ENCODE data around the gene UNC79. TPM values are rescaled to one million over a fixed set of nuclear protein-coding genes. Genes with fewer than 3 reads are reported as not detected.

Gene UNC79
- total RNA-seq, 1 donor from 2014 or later, result 0.50 TPM

- no peak for DNase-seq (ENCODE audit: low read depth)
Observed at GRCh38 chr14:93657875-93658274, 227.1 kb downstream of the UNC79 start.

DNA sequence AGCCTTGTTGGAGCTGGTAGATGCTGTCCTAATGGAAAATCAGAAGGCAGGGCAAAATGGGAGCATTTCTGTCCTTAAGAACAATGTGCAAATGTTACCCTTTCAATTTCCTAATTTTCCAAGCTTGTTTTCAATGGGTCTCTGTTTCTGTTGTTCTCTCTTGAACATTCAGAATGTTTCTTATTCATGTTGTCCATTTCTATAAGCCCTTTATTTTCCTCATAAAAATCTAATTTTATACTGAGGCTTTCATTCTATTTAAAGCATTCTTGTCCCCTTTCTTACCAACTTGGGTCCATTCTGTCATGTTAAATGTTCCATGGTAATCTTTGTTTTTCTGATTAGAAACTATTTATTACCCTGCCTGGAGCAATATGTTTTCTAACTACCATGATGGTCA lies 232.6 kb downstream of the UNC79 start:
- DNase-seq (ENCODE audit: low read depth), result no peak

DNA sequence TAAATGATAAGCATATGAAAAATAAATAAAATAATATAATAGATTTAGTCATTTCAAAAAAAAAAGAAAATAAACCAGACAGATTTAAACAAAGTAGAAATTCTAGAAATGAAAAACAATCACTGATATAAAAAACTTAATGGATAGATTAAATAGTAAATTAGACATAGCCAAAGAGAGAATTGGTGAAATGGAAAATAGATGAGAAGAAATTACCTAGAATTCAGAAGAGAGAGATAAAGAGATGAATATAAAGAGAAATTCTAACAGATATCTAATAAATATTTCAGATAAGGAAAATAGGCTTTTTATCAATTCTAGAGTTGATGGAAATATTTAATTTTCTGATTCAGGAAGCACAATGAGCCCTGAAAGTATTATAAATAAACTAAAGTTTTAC lies 234.4 kb downstream of the UNC79 start:
- DNase-seq (ENCODE audit: low read depth), result no peak

DNA sequence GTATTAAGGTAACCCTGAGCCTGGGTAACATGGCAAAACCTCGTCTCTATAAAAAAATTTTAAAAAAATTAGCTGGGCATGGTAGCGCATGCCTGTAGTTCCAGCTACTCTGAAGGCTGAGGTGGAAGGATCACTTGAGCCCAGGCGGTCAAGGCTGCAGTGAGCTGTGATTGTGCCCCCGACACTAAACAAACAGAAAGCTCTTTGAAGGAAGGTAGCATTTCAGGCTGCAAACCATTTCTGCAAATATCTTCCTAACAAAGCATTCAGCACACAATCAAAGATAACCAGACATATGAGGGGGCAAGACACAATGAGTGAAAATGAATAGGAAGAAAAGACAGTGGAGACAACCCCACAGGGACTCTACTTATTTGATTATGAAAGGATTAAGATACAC lies 238.9 kb downstream of the UNC79 start:
- no peak for DNase-seq (ENCODE audit: low read depth)

- no peak for DNase-seq (ENCODE audit: low read depth)
Observed at GRCh38 chr14:93674343-93674742, 243.6 kb downstream of the UNC79 start.

- DNase-seq (ENCODE audit: low read depth), result no peak
Observed at GRCh38 chr14:93675651-93676050, 244.9 kb downstream of the UNC79 start.

GRCh38 chr14:93676416-93676958 lies 245.7 kb downstream of the UNC79 start:
- DNase-seq (ENCODE audit: low read depth), result peak; percentile 38

- DNase-seq (ENCODE audit: low read depth), result no peak
Observed at GRCh38 chr14:93682459-93682858, 251.7 kb downstream of the UNC79 start.

GRCh38 chr14:93683226-93683625 lies 252.5 kb downstream of the UNC79 start:
- DNase-seq (ENCODE audit: low read depth), result no peak

GRCh38 chr14:93685121-93685895 lies 254.6 kb downstream of the UNC79 start:
- no peak for DNase-seq (ENCODE audit: low read depth)

- DNase-seq (ENCODE audit: low read depth), result no peak
Observed at GRCh38 chr14:93686268-93686667, 255.5 kb downstream of the UNC79 start.

- DNase-seq (ENCODE audit: low read depth), result no peak
Observed at GRCh38 chr14:93688239-93688666, 257.5 kb downstream of the UNC79 start.

DNA sequence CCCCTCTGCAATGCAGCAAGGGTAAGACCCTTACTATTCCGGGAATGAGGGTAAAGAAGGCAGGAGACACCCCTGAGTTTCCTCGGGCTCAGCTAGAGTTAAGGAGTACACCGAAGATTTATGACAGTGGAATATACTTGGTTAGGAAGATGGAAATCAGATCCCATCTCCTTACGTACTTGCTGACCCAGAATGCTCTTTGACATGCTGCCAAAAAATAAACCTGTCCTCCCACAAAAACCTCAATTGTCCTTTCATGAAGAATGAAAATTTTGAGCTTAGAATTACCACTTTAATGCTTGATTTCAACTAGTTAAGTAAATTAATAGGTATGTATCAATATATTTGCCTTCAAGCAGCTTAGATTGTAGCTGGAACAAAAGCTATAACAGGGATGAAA lies 258.1 kb downstream of the UNC79 start:
- no peak for DNase-seq (ENCODE audit: low read depth)

DNA sequence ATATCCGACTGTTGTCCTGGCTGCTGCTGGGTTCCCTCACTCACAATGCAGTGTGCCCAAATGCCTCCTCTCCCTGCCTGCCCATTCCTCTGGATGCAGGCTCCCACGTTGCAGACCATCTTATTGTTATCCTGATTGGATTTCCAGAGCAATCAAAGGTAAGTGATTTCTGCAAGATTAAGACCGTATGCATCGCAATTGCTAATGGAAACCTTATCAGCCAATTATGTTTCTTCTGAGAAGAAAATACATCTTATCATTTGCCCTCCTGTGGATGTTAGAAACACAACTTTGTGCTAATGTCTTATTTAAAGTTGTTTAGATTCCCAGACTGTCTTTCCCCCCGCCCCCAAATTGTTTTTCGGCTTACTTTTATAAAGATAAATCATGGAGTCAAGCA lies 259.4 kb downstream of the UNC79 start:
- no peak for DNase-seq (ENCODE audit: low read depth)

GRCh38 chr14:93691042-93691780 lies 260.5 kb downstream of the UNC79 start:
- DNase-seq (ENCODE audit: low read depth), result no peak

GRCh38 chr14:93693914-93694313 lies 263.2 kb downstream of the UNC79 start:
- no peak for DNase-seq (ENCODE audit: low read depth)

DNA sequence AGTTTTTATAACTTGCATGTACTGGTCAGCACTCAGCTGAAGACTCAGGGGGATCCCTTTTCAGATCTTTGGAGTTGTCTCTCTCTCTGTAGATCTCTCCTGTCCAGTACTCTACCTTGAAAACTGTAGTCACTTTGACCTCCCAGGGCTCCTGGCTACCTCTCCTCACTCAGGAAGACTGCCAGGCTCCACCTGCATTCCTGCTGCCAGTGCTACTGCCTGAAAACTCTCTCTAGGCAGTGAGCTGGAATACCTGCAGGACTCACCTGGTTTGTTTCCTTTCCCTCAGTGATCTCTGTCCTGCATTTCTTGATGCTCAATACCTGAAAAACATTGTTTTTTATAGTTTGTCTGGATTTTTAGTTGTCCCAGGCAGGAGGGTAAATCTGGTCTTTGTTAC lies 270.2 kb downstream of the UNC79 start:
- DNase-seq (ENCODE audit: low read depth), result no peak

DNA sequence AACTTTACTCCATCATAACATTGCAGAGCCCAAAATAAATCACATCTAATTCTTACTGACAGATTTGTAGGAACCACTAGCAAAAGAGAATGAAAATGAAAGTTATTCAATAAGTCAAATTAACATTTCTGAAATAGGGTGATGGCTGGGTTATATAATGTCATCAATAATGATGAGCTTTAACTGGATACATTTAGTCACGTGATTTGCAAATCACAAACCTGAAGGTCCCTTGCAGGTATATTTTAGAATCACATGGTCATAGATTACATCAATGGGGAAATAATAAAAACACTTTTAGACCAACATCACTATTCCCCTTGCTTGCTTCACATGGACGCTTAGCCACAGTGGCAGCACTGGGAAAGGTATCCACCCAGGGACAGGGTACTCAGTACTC lies 270.8 kb downstream of the UNC79 start:
- DNase-seq (ENCODE audit: low read depth), result no peak

- no peak for DNase-seq (ENCODE audit: low read depth)
Observed at GRCh38 chr14:93702946-93703345, 272.2 kb downstream of the UNC79 start.

DNA sequence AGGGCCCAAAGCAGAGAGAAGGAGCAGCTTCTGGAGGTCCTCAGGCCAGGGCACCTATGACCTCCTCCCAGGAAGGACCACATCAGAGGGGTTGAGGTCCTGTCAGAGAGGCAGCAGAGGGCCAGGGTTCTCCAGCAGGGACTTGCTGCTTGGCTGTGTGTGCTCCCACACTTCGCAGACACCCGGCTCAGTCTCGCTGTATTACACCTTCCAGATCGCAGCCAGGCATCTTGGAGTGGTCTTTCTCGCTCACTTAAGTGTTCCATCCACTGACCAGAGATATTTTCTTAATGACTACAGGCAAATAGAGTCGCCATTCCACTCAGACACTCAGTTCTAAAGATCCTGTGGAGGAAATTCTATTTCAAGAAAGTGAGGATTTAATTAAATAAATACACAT lies 273.2 kb downstream of the UNC79 start:
- no peak for DNase-seq (ENCODE audit: low read depth)

- no peak for DNase-seq (ENCODE audit: low read depth)
Observed at GRCh38 chr14:93705513-93706156, 274.9 kb downstream of the UNC79 start.

GRCh38 chr14:93706360-93706955 lies 275.7 kb downstream of the UNC79 start:
- DNase-seq (ENCODE audit: low read depth), result no peak
